ENCODE results near the gene CIRBP.

GRCh38 chr19:1254530-1255185 is 14.5 kb upstream of the CIRBP start:
- no peak for TF ChIP-seq CTCF (IDR thresholded peaks at IDR 0.05; ENCODE audit: poor library complexity)
- TF ChIP-seq EZH2 (IDR thresholded peaks at IDR 0.05; ENCODE audit: borderline replicate concordance) = no peak
